NCI-H2081 (cell line): ENCODE data around the gene RAB6B.

ENCODE experiments used
- DNase-seq, 2 experiments: peaks; one replicate each; lab custom pipeline; 2025; lab: John Stamatoyannopoulos, UW

RAB6B gene

GRCh38 chr3:133895208-133896001, at the start of gene RAB6B:
Gene RAB6B, minus strand, starts transcription at chr3:133895882. Its CDS starts 416 bp downstream, at chr3:133895466.
- DNase-seq: peak; percentile 64 to 67

- peak in 1 of 2 experiments; percentile 42 for DNase-seq
Measured at GRCh38 chr3:133944641-133945380, 49.1 kb upstream of the RAB6B start.

- DNase-seq: no peak
Measured at GRCh38 chr3:133944181-133944580, 48.5 kb upstream of the RAB6B start.

DNA sequence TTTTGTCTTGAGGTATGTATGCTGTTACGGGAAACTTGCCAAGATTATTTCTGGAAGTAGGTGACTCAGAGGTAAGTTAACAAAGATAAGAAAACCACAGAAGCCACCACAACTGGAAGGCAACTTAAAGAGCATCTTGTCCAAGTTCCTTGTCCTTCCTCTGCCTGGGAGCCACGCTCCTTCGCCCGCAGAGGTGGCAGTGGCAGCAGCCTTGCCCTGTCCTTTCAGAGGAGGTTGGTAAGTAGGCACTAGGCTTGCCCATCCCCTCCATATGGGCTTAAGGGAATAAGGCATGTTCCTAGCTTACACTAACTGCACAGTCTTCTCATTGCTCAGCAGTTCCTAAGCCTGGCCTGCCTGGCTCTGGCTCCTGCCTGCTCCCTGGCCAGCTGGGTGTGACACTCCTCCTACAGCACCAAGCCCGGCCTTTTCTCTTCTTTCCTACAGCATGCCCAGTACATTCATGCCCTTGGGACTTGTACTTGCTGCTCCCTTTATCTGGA, 48.0 kb upstream of the RAB6B start:
- no peak for DNase-seq

GRCh38 chr3:133943031-133943535, 47.4 kb upstream of the RAB6B start:
- no peak for DNase-seq

GRCh38 chr3:133941415-133941821, 45.7 kb upstream of the RAB6B start:
- no peak for DNase-seq

GRCh38 chr3:133940536-133940935, 44.9 kb upstream of the RAB6B start:
- no peak for DNase-seq

- DNase-seq: no peak
Measured at GRCh38 chr3:133939463-133939835, 43.8 kb upstream of the RAB6B start.

DNA sequence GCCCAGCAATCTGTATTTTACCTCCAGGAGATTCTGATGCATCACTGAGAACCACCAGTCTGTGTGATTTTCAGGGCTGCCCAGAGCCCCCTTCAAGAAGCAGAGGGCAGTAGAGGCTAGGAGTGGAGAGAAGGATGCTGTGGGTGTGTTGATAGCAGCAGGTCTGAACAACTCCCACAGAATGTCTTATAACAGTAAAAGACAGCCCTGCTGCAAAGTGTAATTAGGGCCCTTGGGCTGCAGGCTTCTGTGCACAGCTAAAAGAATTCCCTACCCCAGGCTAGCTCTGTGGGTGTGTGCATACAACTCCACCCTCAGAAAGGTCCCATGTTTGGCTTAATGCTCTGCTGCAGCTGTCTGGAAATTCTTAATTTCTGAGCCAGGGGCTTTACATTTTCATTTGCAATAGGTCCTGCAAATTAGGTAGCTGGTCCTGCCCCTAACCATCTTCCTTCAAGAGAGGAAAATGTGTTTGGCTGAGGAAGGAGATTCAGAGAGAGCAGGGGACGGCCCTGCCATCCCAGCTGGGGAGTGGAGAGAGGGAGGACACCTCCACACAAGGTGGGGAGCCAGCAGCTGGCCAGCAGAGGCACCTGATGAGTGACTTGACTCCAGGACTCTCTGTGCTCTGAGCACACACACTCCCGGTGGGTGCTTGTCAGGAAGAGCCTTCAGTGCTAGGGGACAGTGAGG, 43.2 kb upstream of the RAB6B start:
- DNase-seq: no peak

GRCh38 chr3:133937756-133938601, 42.3 kb upstream of the RAB6B start:
- no peak for DNase-seq

DNA sequence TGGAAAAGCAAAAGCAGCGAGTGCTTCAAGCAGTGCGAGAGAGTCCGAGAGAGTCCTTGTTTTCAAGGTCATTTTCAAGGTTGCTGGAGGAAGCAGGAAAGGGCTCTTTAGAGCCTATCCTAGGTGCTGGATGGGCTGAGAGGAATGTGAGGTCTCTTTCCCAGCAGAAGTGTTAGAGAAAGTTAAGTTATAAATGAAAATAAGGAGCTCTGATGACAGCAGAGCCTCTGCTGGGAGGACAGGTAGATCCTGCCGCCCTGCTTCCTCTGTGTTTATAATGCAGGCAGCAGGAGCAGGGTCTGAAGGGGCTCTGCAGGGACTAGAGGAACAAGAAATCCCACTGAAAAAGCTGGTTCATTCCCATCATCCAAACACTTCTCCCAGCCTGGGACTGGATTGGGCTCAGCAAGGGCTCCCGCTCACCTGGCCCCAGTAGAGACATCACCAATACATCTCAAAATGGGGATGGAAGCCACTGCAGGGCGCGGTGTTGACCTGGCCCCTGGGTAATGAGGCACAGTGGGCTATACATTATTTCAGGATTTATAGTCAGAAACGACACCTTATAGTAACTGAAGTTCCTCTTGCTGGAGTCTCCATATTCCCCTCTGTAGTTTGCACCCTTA, 41.5 kb upstream of the RAB6B start:
- DNase-seq: no peak

GRCh38 chr3:133935843-133936769, 40.4 kb upstream of the RAB6B start:
- DNase-seq: no peak

DNA sequence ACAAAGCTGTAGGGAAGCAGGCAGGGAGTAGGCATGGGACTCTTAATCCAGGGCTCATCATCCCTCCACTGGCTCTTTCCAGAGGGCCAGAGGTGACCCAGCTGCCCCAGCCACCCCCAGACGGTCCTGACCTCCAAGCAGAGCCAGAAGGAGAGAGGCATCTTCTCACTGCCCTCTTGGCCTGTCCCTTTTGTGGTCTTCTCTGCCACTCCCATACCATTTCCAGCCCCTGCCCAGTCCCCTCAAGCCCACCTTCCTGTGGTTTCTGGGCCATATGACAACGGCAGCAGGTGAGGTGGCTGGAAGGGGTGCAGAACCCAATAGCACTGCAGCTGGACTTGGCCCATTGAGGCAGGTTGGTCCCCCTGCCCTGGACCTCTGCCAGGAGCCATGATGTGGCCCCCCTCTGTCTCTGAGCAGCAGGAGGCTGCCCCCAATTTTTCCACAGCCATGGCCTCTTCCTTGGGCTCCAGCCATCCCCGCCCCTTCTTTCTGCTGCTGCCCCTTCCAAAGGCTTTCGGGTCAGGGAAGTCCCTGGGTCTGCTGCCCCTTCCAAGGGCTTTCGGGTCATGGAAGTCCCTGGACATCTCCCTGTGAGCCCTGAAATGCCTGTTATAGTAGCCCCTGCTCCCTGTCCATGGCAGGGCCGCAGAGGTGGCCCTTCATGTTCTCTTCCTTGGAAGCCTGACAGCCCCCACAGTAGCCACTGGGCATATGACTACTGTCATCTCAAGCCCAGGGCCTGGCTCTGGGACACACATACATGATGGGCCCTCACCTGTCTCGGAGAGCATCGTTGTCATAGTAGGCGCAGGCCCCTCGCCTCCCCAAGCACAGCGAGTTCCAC, 39.5 kb upstream of the RAB6B start:
- DNase-seq: no peak

DNA sequence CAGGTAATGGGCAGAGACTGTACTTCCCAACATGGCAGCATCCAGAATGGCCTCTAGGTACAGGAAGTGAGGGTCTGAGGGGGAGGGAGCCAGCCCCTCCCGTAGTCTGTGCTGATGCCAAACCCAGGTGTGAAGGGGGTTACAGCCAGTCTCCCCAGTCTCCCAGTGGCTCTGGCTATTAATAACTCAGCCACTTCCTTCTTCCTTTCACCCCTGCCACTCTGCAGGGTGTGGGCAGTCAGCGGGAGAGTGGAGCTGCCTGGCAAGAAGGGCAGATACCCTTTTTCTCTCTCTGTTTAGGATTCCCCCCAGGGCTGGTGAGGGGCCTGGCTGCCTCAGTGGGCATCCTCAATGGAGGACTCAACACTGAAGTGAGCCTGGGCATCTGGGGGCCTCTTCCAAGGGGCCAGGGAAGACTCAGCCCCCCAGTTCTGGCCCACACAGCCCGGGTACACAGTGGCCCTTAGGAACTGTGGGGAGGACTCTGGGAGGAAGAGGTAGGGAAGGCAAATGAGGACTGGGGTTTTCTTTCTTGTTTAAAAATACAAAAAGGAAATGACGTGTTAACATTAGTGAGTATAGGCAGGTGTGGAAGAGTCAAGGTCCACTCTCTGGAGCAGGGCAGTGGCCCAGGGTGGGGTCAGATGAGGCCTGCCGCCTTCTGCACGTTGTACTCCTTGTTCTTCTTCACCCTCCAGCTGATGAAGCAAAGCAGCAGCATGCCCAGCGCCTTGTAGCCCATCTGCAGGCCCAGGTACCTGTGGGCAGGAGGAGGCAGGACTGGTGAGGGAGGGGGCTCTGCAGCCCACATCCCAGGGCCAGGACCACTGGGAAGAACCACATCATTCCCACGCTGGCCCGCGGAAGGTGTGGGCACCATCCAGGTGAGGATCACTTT, 38.6 kb upstream of the RAB6B start:
- no peak for DNase-seq

- DNase-seq: no peak
Measured at GRCh38 chr3:133933097-133934024, 37.7 kb upstream of the RAB6B start.

- DNase-seq: no peak
Measured at GRCh38 chr3:133932009-133932408, 36.3 kb upstream of the RAB6B start.

DNA sequence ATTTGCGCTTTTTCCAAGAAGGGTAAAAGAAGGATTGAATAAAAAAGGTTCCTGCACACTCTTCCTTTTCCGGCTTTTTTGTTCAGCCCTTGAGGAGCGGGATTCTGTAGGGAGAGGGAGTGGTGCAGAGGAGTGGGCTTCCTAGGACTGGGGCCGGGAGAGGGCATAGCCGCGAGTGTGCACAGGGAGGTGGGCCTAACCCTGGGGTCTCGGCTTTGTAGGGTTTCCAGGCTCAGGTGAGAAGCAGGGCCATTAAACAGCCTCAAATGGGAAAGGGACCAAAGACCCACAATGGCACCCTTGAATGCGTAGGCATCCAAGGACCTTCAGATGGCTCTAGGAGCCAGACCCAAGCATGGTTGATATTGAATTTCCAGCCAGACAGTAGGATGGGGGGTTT, 35.4 kb upstream of the RAB6B start:
- no peak for DNase-seq
